NB4 (cell line): ENCODE data around the gene CRACDL.

Experiments
- MYC ChIP-seq: IDR thresholded peaks from 2 replicates; pipeline ENCODE4 v1.6.1; 2011; ENCODE audit warnings: low read depth, low read length
- TF ChIP-seq, protein P1 (sequence below): IDR thresholded peaks from one replicate; pipeline ENCODE4 v1.5.1; 2012; ENCODE audit warnings: low read depth, low read length
- TF ChIP-seq, protein P2 (sequence below): IDR thresholded peaks from 2 replicates; pipeline ENCODE4 v1.6.1; 2011; ENCODE audit warnings: low read depth, low read length

DNA sequence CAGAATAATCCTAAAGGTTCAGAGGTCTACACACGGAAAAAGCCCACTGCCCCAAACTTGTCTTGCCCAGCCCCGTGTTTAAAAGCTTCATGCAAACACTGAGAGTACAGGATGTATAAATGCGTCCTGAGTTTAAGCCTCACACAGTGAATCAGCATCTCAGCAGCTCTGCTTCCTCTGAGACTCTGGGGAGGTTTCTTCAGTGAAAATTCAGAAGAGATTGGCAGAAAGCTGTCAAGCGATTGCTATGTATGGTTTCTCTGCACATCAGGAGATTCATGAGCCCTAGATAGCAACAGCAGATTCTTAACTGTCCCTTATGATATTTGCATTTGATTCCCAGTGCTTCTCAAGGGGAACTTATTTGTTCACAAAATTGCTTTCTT is 27.1 kb downstream of the CRACDL start:
- TF ChIP-seq, protein P1, sequence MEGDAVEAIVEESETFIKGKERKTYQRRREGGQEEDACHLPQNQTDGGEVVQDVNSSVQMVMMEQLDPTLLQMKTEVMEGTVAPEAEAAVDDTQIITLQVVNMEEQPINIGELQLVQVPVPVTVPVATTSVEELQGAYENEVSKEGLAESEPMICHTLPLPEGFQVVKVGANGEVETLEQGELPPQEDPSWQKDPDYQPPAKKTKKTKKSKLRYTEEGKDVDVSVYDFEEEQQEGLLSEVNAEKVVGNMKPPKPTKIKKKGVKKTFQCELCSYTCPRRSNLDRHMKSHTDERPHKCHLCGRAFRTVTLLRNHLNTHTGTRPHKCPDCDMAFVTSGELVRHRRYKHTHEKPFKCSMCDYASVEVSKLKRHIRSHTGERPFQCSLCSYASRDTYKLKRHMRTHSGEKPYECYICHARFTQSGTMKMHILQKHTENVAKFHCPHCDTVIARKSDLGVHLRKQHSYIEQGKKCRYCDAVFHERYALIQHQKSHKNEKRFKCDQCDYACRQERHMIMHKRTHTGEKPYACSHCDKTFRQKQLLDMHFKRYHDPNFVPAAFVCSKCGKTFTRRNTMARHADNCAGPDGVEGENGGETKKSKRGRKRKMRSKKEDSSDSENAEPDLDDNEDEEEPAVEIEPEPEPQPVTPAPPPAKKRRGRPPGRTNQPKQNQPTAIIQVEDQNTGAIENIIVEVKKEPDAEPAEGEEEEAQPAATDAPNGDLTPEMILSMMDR = no peak
- TF ChIP-seq MYC = no peak
- TF ChIP-seq, protein P2, sequence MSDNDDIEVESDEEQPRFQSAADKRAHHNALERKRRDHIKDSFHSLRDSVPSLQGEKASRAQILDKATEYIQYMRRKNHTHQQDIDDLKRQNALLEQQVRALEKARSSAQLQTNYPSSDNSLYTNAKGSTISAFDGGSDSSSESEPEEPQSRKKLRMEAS = no peak
